Natural killer cell treated with Interleukin-12 subunit alpha and Interleukin-12 subunit beta and Interleukin-15 and Interleukin-18, amount 100 ng/mL, for 72 hours (primary cell): ENCODE measurements around the gene LPA. TPM values are rescaled to one million over a fixed set of nuclear protein-coding genes. Genes with fewer than 3 reads are reported as not detected.

Source experiments
- total RNA-seq, 2 donors: library from RNA; stranded (reverse); gene quantifications; one replicate each; pipeline ENCODE4 v1.2.3, GENCODE V29; 2022

The LPA gene
- total RNA-seq, 2 donors from 2014 or later = not detected

Other genes starting within 250 kb of the LPA start
- gene PLG, start 38.0 kb upstream of the LPA start, total RNA-seq = under 1 TPM in 1 of 2 donors, not detected in 1; 0.64 TPM